ENCODE measurements around the gene ZNF33B.

ZNF33B gene

GRCh38 chr10:42552188-42553063, 85.9 kb downstream of the ZNF33B start:
- peak overlapping the region; percentile 90 for H3K4me3 ChIP-seq (ENCODE audit: low read depth, low read length)
- peak; percentile 98 for DNase-seq (ENCODE audit: low read depth)
- TF ChIP-seq CTCF (IDR thresholded peaks at IDR 0.05; ENCODE audit: insufficient read depth, low read depth, low read length, missing control alignments): no peak

- H3K4me3 ChIP-seq (ENCODE audit: low read depth, low read length): peak overlapping the region; percentile 90
- TF ChIP-seq CTCF (IDR thresholded peaks at IDR 0.05; ENCODE audit: insufficient read depth, low read depth, low read length, missing control alignments): no peak
- DNase-seq (ENCODE audit: low read depth): peak; percentile 1
Measured at GRCh38 chr10:42551582-42552187, 86.7 kb downstream of the ZNF33B start.

- no peak overlapping the region for H3K4me3 ChIP-seq (ENCODE audit: low read depth, low read length)
- no peak for DNase-seq (ENCODE audit: low read depth)
- TF ChIP-seq CTCF (IDR thresholded peaks at IDR 0.05; ENCODE audit: insufficient read depth, low read depth, low read length, missing control alignments): no peak
Measured at GRCh38 chr10:42549851-42550250, 88.5 kb downstream of the ZNF33B start.

- no peak for DNase-seq (ENCODE audit: low read depth)
- TF ChIP-seq CTCF (IDR thresholded peaks at IDR 0.05; ENCODE audit: insufficient read depth, low read depth, low read length, missing control alignments): no peak
- no peak overlapping the region for H3K4me3 ChIP-seq (ENCODE audit: low read depth, low read length)
Measured at GRCh38 chr10:42548254-42548653, 90.1 kb downstream of the ZNF33B start.

- no peak for TF ChIP-seq CTCF (IDR thresholded peaks at IDR 0.05; ENCODE audit: insufficient read depth, low read depth, low read length, missing control alignments)
- no peak for DNase-seq (ENCODE audit: low read depth)
Measured at GRCh38 chr10:42544945-42545344, 93.4 kb downstream of the ZNF33B start.

GRCh38 chr10:42543840-42544372, 94.5 kb downstream of the ZNF33B start:
- TF ChIP-seq CTCF (IDR thresholded peaks at IDR 0.05; ENCODE audit: insufficient read depth, low read depth, low read length, missing control alignments): no peak
- no peak for DNase-seq (ENCODE audit: low read depth)

More at GRCh38 chr10:42544945-42545344, 93.4 kb downstream of the ZNF33B start:
- H3K4me3 ChIP-seq (ENCODE audit: low read depth, low read length): no peak overlapping the region

More at GRCh38 chr10:42543840-42544372, 94.5 kb downstream of the ZNF33B start:
- no peak overlapping the region for H3K4me3 ChIP-seq (ENCODE audit: low read depth, low read length)
